ENCODE results near the gene TMEM97.

TMEM97 gene

GRCh38 chr17:28345419-28346198 is 26.6 kb downstream of the TMEM97 start:
- DNase-seq (ENCODE audit: low spot score in 2 of 2) (no peak), ATAC-seq (replicated peaks; ENCODE audit: extremely low read depth, poor library complexity, severe bottlenecking) (no peak)
- Mint-ChIP-seq H3K9me3 (no peaks in the 10 kb centered on the region), H3K36me3 (ENCODE audit: insufficient read depth) (peaks cover 36% of the 10 kb centered on the region), H3K27ac (ENCODE audit: low read depth) (no peak overlapping the region), H3K4me1 (no peaks in the 10 kb centered on the region), H3K4me3 (no peak overlapping the region), H3K27me3 (no peaks in the 10 kb centered on the region)

GRCh38 chr17:28346199-28346580 is 27.2 kb downstream of the TMEM97 start:
- no peak for DNase-seq (ENCODE audit: low spot score in 2 of 2)
- no peak for ATAC-seq (replicated peaks; ENCODE audit: extremely low read depth, poor library complexity, severe bottlenecking)
- Mint-ChIP-seq H3K27me3 (no peaks in the 10 kb centered on the region), H3K4me3 (no peak overlapping the region), H3K27ac (ENCODE audit: low read depth) (no peak overlapping the region), H3K36me3 (ENCODE audit: insufficient read depth) (peaks cover 34% of the 10 kb centered on the region), H3K4me1 (no peaks in the 10 kb centered on the region), H3K9me3 (no peaks in the 10 kb centered on the region)

- Mint-ChIP-seq H3K27ac (ENCODE audit: low read depth) (no peak overlapping the region), H3K9me3 (no peaks in the 10 kb centered on the region), H3K4me3 (no peak overlapping the region), H3K27me3 (no peaks in the 10 kb centered on the region), H3K36me3 (ENCODE audit: insufficient read depth) (peaks cover 39% of the 10 kb centered on the region), H3K4me1 (no peaks in the 10 kb centered on the region)
- no peak for DNase-seq (ENCODE audit: low spot score in 2 of 2)
- no peak for ATAC-seq (replicated peaks; ENCODE audit: extremely low read depth, poor library complexity, severe bottlenecking)
Measured at GRCh38 chr17:28346746-28347246, 27.8 kb downstream of the TMEM97 start.

- H3K36me3 Mint-ChIP-seq (ENCODE audit: insufficient read depth) = peaks cover 42% of the 10 kb centered on the region
- no peak for ATAC-seq (replicated peaks; ENCODE audit: extremely low read depth, poor library complexity, severe bottlenecking)
- H3K4me3 Mint-ChIP-seq = no peak overlapping the region
- no peak for DNase-seq (ENCODE audit: low spot score in 2 of 2)
- H3K27me3 Mint-ChIP-seq = no peaks in the 10 kb centered on the region
- H3K9me3 Mint-ChIP-seq = no peaks in the 10 kb centered on the region
- no peaks in the 10 kb centered on the region for H3K4me1 Mint-ChIP-seq
- no peak overlapping the region for H3K27ac Mint-ChIP-seq (ENCODE audit: low read depth)
Measured at GRCh38 chr17:28347261-28347891, 28.4 kb downstream of the TMEM97 start.

- ATAC-seq (replicated peaks; ENCODE audit: extremely low read depth, poor library complexity, severe bottlenecking) = no peak
- no peak for DNase-seq (ENCODE audit: low spot score in 2 of 2)
- no peaks in the 10 kb centered on the region for H3K9me3 Mint-ChIP-seq
- H3K36me3 Mint-ChIP-seq (ENCODE audit: insufficient read depth) = peaks cover 46% of the 10 kb centered on the region
- H3K27me3 Mint-ChIP-seq = no peaks in the 10 kb centered on the region
- no peak overlapping the region for H3K27ac Mint-ChIP-seq (ENCODE audit: low read depth)
- no peaks in the 10 kb centered on the region for H3K4me1 Mint-ChIP-seq
- no peak overlapping the region for H3K4me3 Mint-ChIP-seq
Measured at GRCh38 chr17:28348979-28349378, 30.0 kb downstream of the TMEM97 start.

GRCh38 chr17:28350271-28350670 is 31.3 kb downstream of the TMEM97 start:
- Mint-ChIP-seq H3K27ac (ENCODE audit: low read depth) (no peak overlapping the region), H3K36me3 (ENCODE audit: insufficient read depth) (peaks cover 43% of the 10 kb centered on the region), H3K4me1 (no peaks in the 10 kb centered on the region), H3K9me3 (no peaks in the 10 kb centered on the region), H3K27me3 (no peaks in the 10 kb centered on the region), H3K4me3 (no peak overlapping the region)
- DNase-seq (ENCODE audit: low spot score in 2 of 2) (no peak), ATAC-seq (replicated peaks; ENCODE audit: extremely low read depth, poor library complexity, severe bottlenecking) (no peak)

- H3K27ac Mint-ChIP-seq (ENCODE audit: low read depth) = peak within 1 kb of the TSS; percentile 94
- DNase-seq (ENCODE audit: low spot score in 2 of 2) (peak; percentile 91 to 94), ATAC-seq (replicated peaks; ENCODE audit: extremely low read depth, poor library complexity, severe bottlenecking) (peak; percentile 100)
- H3K9me3 Mint-ChIP-seq = no peaks in the 10 kb centered on the region
- peaks cover 42% of the 10 kb centered on the region for H3K36me3 Mint-ChIP-seq (ENCODE audit: insufficient read depth)
- no peaks in the 10 kb centered on the region for H3K27me3 Mint-ChIP-seq
- H3K4me1 Mint-ChIP-seq = peaks cover 25% of the 10 kb centered on the region
- H3K4me3 Mint-ChIP-seq = peak within 1 kb of the TSS; percentile 93
Measured at GRCh38 chr17:28357061-28357900, 38.3 kb downstream of the TMEM97 start, which contains the start of gene POLDIP2. Gene POLDIP2 (minus strand): TSS chr17:28357527. CDS start chr17:28357448, 79 bp downstream.

GRCh38 chr17:28357901-28358197 is 38.8 kb downstream of the TMEM97 start:
- Mint-ChIP-seq H3K4me1 (peaks cover 25% of the 10 kb centered on the region), H3K4me3 (peak overlapping the region; percentile 93), H3K9me3 (no peaks in the 10 kb centered on the region), H3K27me3 (no peaks in the 10 kb centered on the region), H3K27ac (ENCODE audit: low read depth) (peak overlapping the region; percentile 94), H3K36me3 (ENCODE audit: insufficient read depth) (peaks cover 39% of the 10 kb centered on the region)
- no peak for ATAC-seq (replicated peaks; ENCODE audit: extremely low read depth, poor library complexity, severe bottlenecking)
- DNase-seq (ENCODE audit: low spot score in 2 of 2) = no peak

- no peak for ATAC-seq (replicated peaks; ENCODE audit: extremely low read depth, poor library complexity, severe bottlenecking)
- no peak for DNase-seq (ENCODE audit: low spot score in 2 of 2)
- Mint-ChIP-seq H3K27ac (ENCODE audit: low read depth) (no peak overlapping the region), H3K9me3 (no peaks in the 10 kb centered on the region), H3K4me1 (peaks cover 3% of the 10 kb centered on the region), H3K36me3 (ENCODE audit: insufficient read depth) (peaks cover 26% of the 10 kb centered on the region), H3K4me3 (no peak overlapping the region), H3K27me3 (no peaks in the 10 kb centered on the region)
Measured at GRCh38 chr17:28363186-28363585, 44.2 kb downstream of the TMEM97 start.

- Mint-ChIP-seq H3K4me3 (no peak overlapping the region), H3K36me3 (ENCODE audit: insufficient read depth) (peaks cover 22% of the 10 kb centered on the region), H3K9me3 (no peaks in the 10 kb centered on the region), H3K4me1 (no peaks in the 10 kb centered on the region), H3K27ac (ENCODE audit: low read depth) (no peak overlapping the region), H3K27me3 (no peaks in the 10 kb centered on the region)
- DNase-seq (ENCODE audit: low spot score in 2 of 2) (no peak), ATAC-seq (replicated peaks; ENCODE audit: extremely low read depth, poor library complexity, severe bottlenecking) (no peak)
Measured at GRCh38 chr17:28363776-28364650, 45.0 kb downstream of the TMEM97 start.

GRCh38 chr17:28364665-28365363 is 45.8 kb downstream of the TMEM97 start, which contains the start of gene SEBOX:
Gene SEBOX (minus strand): TSS chr17:28365199. CDS start chr17:28365151, 48 bp downstream.
- Mint-ChIP-seq H3K36me3 (ENCODE audit: insufficient read depth) (peaks cover 18% of the 10 kb centered on the region), H3K4me1 (no peaks in the 10 kb centered on the region), H3K27ac (ENCODE audit: low read depth) (no peak within 1 kb of the TSS), H3K4me3 (no peak within 1 kb of the TSS), H3K27me3 (no peaks in the 10 kb centered on the region), H3K9me3 (no peaks in the 10 kb centered on the region)
- no peak for DNase-seq (ENCODE audit: low spot score in 2 of 2)
- no peak for ATAC-seq (replicated peaks; ENCODE audit: extremely low read depth, poor library complexity, severe bottlenecking)

All from central memory CD8-positive, alpha-beta T cell (primary cell).